ENCODE measurements around the gene ZNF850.

Gene ZNF850

GRCh38 chr19:36687214-36688056 lies 85.2 kb downstream of the ZNF850 start, which contains the start of gene ZNF567 (continued):
- TF ChIP-seq BCL6B (tag by site-specific recombination; IDR thresholded peaks at IDR 0.05) = no peak
- no peak for TF ChIP-seq ZNF184 (tag by site-specific recombination; IDR thresholded peaks at IDR 0.05)
- no peak for TF ChIP-seq ZNF221 (tag by site-specific recombination; IDR thresholded peaks at IDR 0.05; ENCODE audit: borderline replicate concordance)
- no peak for TF ChIP-seq ZNF776 (tag by site-specific recombination; IDR thresholded peaks at IDR 0.05; ENCODE audit: borderline replicate concordance)
- TF ChIP-seq ZNF645 (tag by site-specific recombination; IDR thresholded peaks at IDR 0.05) = peak; percentile 89
- no peak for TF ChIP-seq HOXC10 (CRISPR knock-in tag; IDR thresholded peaks at IDR 0.05)
- no peak for TF ChIP-seq MEIS1 (CRISPR knock-in tag; IDR thresholded peaks at IDR 0.05; ENCODE audit: borderline replicate concordance)
- no peak for TF ChIP-seq ZNF530 (tag by site-specific recombination; IDR thresholded peaks at IDR 0.05; ENCODE audit: low read depth)
- peak; percentile 54 for TF ChIP-seq KLF7 (tag by site-specific recombination; IDR thresholded peaks at IDR 0.05; ENCODE audit: borderline replicate concordance)
- no peak for TF ChIP-seq ZNF202 (tag by site-specific recombination; IDR thresholded peaks at IDR 0.05; ENCODE audit: borderline replicate concordance)
- TF ChIP-seq REPIN1 (tag by site-specific recombination; IDR thresholded peaks at IDR 0.05; ENCODE audit: low read depth) = peak; percentile 95; the same call in 1 of the 2 replicates
- no peak; the same call in 1 of the 2 replicates for TF ChIP-seq KLF10 (tag by site-specific recombination; IDR thresholded peaks at IDR 0.05)
- 0 out of 2 replicates have a peak, but pooled peaks have one; percentile 47 for TF ChIP-seq ZNF266 (tag by site-specific recombination; IDR thresholded peaks at IDR 0.05; ENCODE audit: low read depth)
- no peak for TF ChIP-seq ZNF621 (tag by site-specific recombination; IDR thresholded peaks at IDR 0.05)
- TF ChIP-seq PATZ1 (tag by site-specific recombination; IDR thresholded peaks at IDR 0.05) = peak; percentile 85
- TF ChIP-seq HIC1 (tag by site-specific recombination; IDR thresholded peaks at IDR 0.05) = peak; percentile 44; the same call in 1 of the 2 replicates
- TF ChIP-seq ZNF112 (tag by site-specific recombination; IDR thresholded peaks at IDR 0.05) = no peak
- no peak for TF ChIP-seq ZNF211 (tag by site-specific recombination; IDR thresholded peaks at IDR 0.05; ENCODE audit: low read depth)
- 0 out of 2 replicates have a peak, but pooled peaks have one; percentile 66 for TF ChIP-seq ZNF837 (tag by site-specific recombination; IDR thresholded peaks at IDR 0.05)
- TF ChIP-seq ZNF155 (tag by site-specific recombination; IDR thresholded peaks at IDR 0.05) = no peak
- no peak for TF ChIP-seq ZNF549 (tag by site-specific recombination; IDR thresholded peaks at IDR 0.05)
- TF ChIP-seq ZNF121 (tag by site-specific recombination; IDR thresholded peaks at IDR 0.05) = peak; percentile 61; the same call in 1 of the 2 replicates
- TF ChIP-seq OVOL3 (tag by site-specific recombination; IDR thresholded peaks at IDR 0.05) = peak; percentile 63; the same call in 1 of the 2 replicates
- TF ChIP-seq ZSCAN5A (tag by site-specific recombination; IDR thresholded peaks at IDR 0.05) = peak; percentile 99
- TF ChIP-seq ZNF626 (tag by site-specific recombination; IDR thresholded peaks at IDR 0.05) = no peak
- TF ChIP-seq ZNF513 (tag by site-specific recombination; IDR thresholded peaks at IDR 0.05) = no peak
- peak; percentile 90; the same call in 1 of the 2 replicates for TF ChIP-seq ZNF785 (tag by site-specific recombination; IDR thresholded peaks at IDR 0.05)
- TF ChIP-seq ZNF362 (tag by site-specific recombination; IDR thresholded peaks at IDR 0.05) = no peak

All from HEK293 (cell line).